ENCODE data around the gene EXPH5. TPM values are rescaled to one million over a fixed set of nuclear protein-coding genes. Genes with fewer than 3 reads are reported as not detected.

The EXPH5 gene
- total and polyA plus RNA-seq, 9 of the 15 experiments (the other 6 are each of a cell fraction or from before 2014, with no cell fraction given) = 1.3 to 8.5 (median 4.8) TPM

GRCh38 chr11:108527382-108527781, 66.2 kb downstream of the EXPH5 start (continued):
- TF ChIP-seq, protein P1, sequence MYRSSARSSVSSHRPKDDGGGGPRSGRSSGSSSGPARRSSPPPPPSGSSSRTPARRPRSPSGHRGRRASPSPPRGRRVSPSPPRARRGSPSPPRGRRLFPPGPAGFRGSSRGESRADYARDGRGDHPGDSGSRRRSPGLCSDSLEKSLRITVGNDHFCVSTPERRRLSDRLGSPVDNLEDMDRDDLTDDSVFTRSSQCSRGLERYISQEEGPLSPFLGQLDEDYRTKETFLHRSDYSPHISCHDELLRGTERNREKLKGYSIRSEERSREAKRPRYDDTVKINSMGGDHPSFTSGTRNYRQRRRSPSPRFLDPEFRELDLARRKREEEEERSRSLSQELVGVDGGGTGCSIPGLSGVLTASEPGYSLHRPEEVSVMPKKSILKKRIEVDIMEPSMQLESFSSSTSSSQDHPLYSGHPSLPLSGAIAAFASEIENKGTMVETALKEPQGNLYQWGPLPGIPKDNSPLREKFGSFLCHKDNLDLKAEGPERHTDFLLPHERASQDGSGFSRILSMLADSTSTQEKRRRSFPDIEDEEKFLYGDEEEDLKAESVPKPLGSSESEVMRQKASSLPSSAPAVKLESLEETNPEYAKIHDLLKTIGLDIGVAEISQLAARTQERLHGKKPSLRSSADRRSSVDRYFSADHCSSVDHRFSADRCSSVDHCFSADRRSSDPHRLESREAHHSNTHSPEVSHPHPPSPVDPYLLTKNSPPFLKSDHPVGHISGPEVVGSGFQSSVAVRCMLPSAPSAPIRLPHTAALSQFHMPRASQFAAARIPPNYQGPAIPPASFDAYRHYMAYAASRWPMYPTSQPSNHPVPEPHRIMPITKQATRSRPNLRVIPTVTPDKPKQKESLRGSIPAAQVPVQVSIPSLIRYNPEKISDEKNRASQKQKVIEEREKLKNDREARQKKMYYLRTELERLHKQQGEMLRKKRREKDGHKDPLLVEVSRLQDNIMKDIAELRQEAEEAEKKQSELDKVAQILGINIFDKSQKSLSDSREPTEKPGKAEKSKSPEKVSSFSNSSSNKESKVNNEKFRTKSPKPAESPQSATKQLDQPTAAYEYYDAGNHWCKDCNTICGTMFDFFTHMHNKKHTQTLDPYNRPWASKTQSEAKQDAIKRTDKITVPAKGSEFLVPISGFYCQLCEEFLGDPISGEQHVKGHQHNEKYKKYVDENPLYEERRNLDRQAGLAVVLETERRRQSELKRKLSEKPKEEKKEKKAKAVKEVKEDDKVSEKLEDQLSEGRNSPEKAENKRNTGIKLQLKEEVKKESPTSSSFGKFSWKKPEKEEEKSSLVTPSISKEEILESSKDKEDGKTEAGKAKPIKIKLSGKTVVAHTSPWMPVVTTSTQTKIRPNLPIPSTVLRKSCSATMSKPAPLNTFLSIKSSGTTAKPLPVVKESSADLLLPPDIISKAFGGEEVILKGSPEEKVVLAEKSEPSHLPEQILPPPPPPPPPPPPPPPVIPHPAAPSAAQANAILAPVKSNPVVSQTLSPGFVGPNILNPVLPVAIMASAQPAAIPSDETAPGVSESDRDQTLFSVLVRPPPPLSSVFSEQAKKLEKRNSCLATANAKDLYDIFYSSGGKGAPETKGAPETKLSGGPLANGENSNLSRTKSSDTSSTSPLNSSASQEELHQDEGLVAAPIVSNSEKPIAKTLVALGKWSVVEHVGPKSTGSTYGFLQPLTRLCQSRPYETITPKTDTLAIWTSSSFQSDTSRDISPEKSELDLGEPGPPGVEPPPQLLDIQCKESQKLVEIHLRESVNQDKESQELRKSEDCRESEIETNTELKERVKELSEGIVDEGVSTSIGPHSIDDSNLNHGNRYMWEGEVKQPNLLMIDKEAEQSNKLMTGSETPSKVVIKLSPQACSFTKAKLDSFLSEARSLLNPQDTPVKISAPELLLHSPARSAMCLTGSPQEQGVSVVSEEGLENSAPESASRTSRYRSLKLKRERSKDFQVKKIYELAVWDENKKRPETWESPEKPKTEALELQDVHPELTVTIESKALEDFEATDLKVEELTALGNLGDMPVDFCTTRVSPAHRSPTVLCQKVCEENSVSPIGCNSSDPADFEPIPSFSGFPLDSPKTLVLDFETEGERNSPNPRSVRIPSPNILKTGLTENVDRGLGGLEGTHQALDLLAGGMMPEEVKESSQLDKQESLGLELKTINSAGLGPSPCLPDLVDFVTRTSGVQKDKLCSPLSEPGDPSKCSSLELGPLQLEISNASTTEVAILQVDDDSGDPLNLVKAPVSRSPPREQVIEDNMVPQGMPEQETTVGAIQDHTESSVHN (IDR thresholded peaks at IDR 0.05; ENCODE audit: borderline replicate concordance in 1 of 2, low read depth in 1 of 2) = no peak
- peak; percentile 79 for TF ChIP-seq PRDM10 (IDR thresholded peaks at IDR 0.05; ENCODE audit: partially characterized antibody)
- no peak for TF ChIP-seq MAFG (tag; conservative IDR thresholded peaks at IDR 0.05)
- TF ChIP-seq CEBPB (tag; IDR thresholded peaks at IDR 0.05) = no peak
